Measurements from ENCODE around the gene ATP5PB. TPM values are rescaled to one million over a fixed set of nuclear protein-coding genes. Genes with fewer than 3 reads are reported as not detected.

Gene ATP5PB
- total RNA-seq, 1 donor, result 203 TPM

GRCh38 chr1:111446546-111446945 is 2.7 kb upstream of the ATP5PB start:
- Histone ChIP-seq H3K9me3 (ENCODE audit: low read depth, low read length) (no peaks in the 10 kb centered on the region), H3K27me3 (ENCODE audit: insufficient read depth, low read length) (no peaks in the 10 kb centered on the region), H3K79me2 (ENCODE audit: insufficient read depth, low read length) (peaks cover 61% of the 10 kb centered on the region), H2AFZ (ENCODE audit: low read length) (no peak overlapping the region), H4K20me1 (ENCODE audit: insufficient read depth, low read length) (peaks cover 7% of the 10 kb centered on the region), H3K4me2 (ENCODE audit: insufficient read depth, low read length) (no peak overlapping the region), H3K36me3 (ENCODE audit: insufficient read depth, low read length) (peaks cover 50% of the 10 kb centered on the region), H3K4me3 (ENCODE audit: insufficient read depth, low read length) (no peak overlapping the region), H3K4me1 (ENCODE audit: insufficient read depth, low read length) (peaks cover 17% of the 10 kb centered on the region), H3K27ac (ENCODE audit: low read depth, low read length) (no peak overlapping the region)
- no peak for DNase-seq (ENCODE audit: insufficient read length, low spot score, missing footprints)
- TF ChIP-seq CTCF (IDR thresholded peaks at IDR 0.05; ENCODE audit: extremely low read depth, low read depth, low read length), result no peak

- no peaks in the 10 kb centered on the region for H3K9me3 ChIP-seq (ENCODE audit: low read depth, low read length)
- TF ChIP-seq CTCF (IDR thresholded peaks at IDR 0.05; ENCODE audit: extremely low read depth, low read depth, low read length), result no peak
- H3K27ac ChIP-seq (ENCODE audit: low read depth, low read length), result no peak overlapping the region
- no peak for DNase-seq (ENCODE audit: insufficient read length, low spot score, missing footprints)
- H3K79me2 ChIP-seq (ENCODE audit: insufficient read depth, low read length), result peaks cover 68% of the 10 kb centered on the region
- H3K4me2 ChIP-seq (ENCODE audit: insufficient read depth, low read length), result peak overlapping the region; percentile 84
- peaks cover 46% of the 10 kb centered on the region for H3K36me3 ChIP-seq (ENCODE audit: insufficient read depth, low read length)
- H4K20me1 ChIP-seq (ENCODE audit: insufficient read depth, low read length), result peaks cover 7% of the 10 kb centered on the region
- no peaks in the 10 kb centered on the region for H3K27me3 ChIP-seq (ENCODE audit: insufficient read depth, low read length)
- H2AFZ ChIP-seq (ENCODE audit: low read length), result no peak overlapping the region
- peak overlapping the region; percentile 93 for H3K4me3 ChIP-seq (ENCODE audit: insufficient read depth, low read length)
- peaks cover 17% of the 10 kb centered on the region for H3K4me1 ChIP-seq (ENCODE audit: insufficient read depth, low read length)
Measured at GRCh38 chr1:111446967-111447892, 2.0 kb upstream of the ATP5PB start.

- Histone ChIP-seq H3K27ac (ENCODE audit: low read depth, low read length) (peak overlapping the region; percentile 67), H3K79me2 (ENCODE audit: insufficient read depth, low read length) (peaks cover 81% of the 10 kb centered on the region), H3K4me3 (ENCODE audit: insufficient read depth, low read length) (peak overlapping the region; percentile 93), H3K36me3 (ENCODE audit: insufficient read depth, low read length) (peaks cover 33% of the 10 kb centered on the region), H3K9me3 (ENCODE audit: low read depth, low read length) (no peaks in the 10 kb centered on the region), H3K27me3 (ENCODE audit: insufficient read depth, low read length) (no peaks in the 10 kb centered on the region), H2AFZ (ENCODE audit: low read length) (peak overlapping the region; percentile 86), H4K20me1 (ENCODE audit: insufficient read depth, low read length) (peaks cover 11% of the 10 kb centered on the region), H3K4me1 (ENCODE audit: insufficient read depth, low read length) (peaks cover 17% of the 10 kb centered on the region), H3K4me2 (ENCODE audit: insufficient read depth, low read length) (peak overlapping the region; percentile 84)
- DNase-seq (ENCODE audit: insufficient read length, low spot score, missing footprints), result peak; percentile 43
- TF ChIP-seq CTCF (IDR thresholded peaks at IDR 0.05; ENCODE audit: extremely low read depth, low read depth, low read length), result no peak
Measured at GRCh38 chr1:111448482-111448917, 764 bp upstream of the ATP5PB start.

- no peaks in the 10 kb centered on the region for H3K9me3 ChIP-seq (ENCODE audit: low read depth, low read length)
- H3K27ac ChIP-seq (ENCODE audit: low read depth, low read length), result peak overlapping the region; percentile 88
- peaks cover 18% of the 10 kb centered on the region for H4K20me1 ChIP-seq (ENCODE audit: insufficient read depth, low read length)
- H3K27me3 ChIP-seq (ENCODE audit: insufficient read depth, low read length), result no peaks in the 10 kb centered on the region
- H2AFZ ChIP-seq (ENCODE audit: low read length), result peak overlapping the region; percentile 98
- TF ChIP-seq CTCF (IDR thresholded peaks at IDR 0.05; ENCODE audit: extremely low read depth, low read depth, low read length), result no peak
- H3K4me1 ChIP-seq (ENCODE audit: insufficient read depth, low read length), result peaks cover 17% of the 10 kb centered on the region
- no peak for DNase-seq (ENCODE audit: insufficient read length, low spot score, missing footprints)
- H3K4me2 ChIP-seq (ENCODE audit: insufficient read depth, low read length), result peak overlapping the region; percentile 94
- peaks cover 31% of the 10 kb centered on the region for H3K36me3 ChIP-seq (ENCODE audit: insufficient read depth, low read length)
- H3K79me2 ChIP-seq (ENCODE audit: insufficient read depth, low read length), result peaks cover 92% of the 10 kb centered on the region
- H3K4me3 ChIP-seq (ENCODE audit: insufficient read depth, low read length), result peak overlapping the region; percentile 93
Measured at GRCh38 chr1:111449703-111450017, 396 bp downstream of the ATP5PB start.
